Measurements from ENCODE around the gene TMEM176B.
"Not testable (repeated sequence)": the region's sequence is repeated elsewhere in the genome, so short reads cannot be mapped to it uniquely, and the experiment has no call there.

Gene TMEM176B

GRCh38 chr7:150824379-150825177, 24.4 kb upstream of the TMEM176B start:
- DNase-seq (ENCODE audit: low read depth) = no peak
- H3K4me3 ChIP-seq (ENCODE audit: low read depth, low read length) = no peak overlapping the region

GRCh38 chr7:150823484-150824126, 23.4 kb upstream of the TMEM176B start:
- no peak for DNase-seq (ENCODE audit: low read depth)
- no peak overlapping the region for H3K4me3 ChIP-seq (ENCODE audit: low read depth, low read length)

GRCh38 chr7:150823043-150823442, 22.9 kb upstream of the TMEM176B start:
- DNase-seq (ENCODE audit: low read depth) = no peak
- no peak overlapping the region for H3K4me3 ChIP-seq (ENCODE audit: low read depth, low read length)

- no peak for DNase-seq (ENCODE audit: low read depth)
Measured at GRCh38 chr7:150820578-150821198, 20.5 kb upstream of the TMEM176B start.

GRCh38 chr7:150820148-150820547, 20.0 kb upstream of the TMEM176B start:
- no peak for DNase-seq (ENCODE audit: low read depth)
- no peak overlapping the region for H3K4me3 ChIP-seq (ENCODE audit: low read depth, low read length)

More at GRCh38 chr7:150820578-150821198, 20.5 kb upstream of the TMEM176B start:
- H3K4me3 ChIP-seq (ENCODE audit: low read depth, low read length) = no peak overlapping the region

- no peak overlapping the region for H3K4me3 ChIP-seq (ENCODE audit: low read depth, low read length)
- DNase-seq (ENCODE audit: low read depth) = no peak
Measured at GRCh38 chr7:150818971-150819370, 18.8 kb upstream of the TMEM176B start.

GRCh38 chr7:150814328-150815001, 14.3 kb upstream of the TMEM176B start:
- no peak for DNase-seq (ENCODE audit: low read depth)
- no peak overlapping the region for H3K4me3 ChIP-seq (ENCODE audit: low read depth, low read length)

GRCh38 chr7:150807616-150808438, 7.7 kb upstream of the TMEM176B start:
- not testable (repeated sequence) for DNase-seq (ENCODE audit: low read depth); H3K4me3 ChIP-seq (ENCODE audit: low read depth, low read length)

- DNase-seq (ENCODE audit: low read depth) = no peak
- H3K4me3 ChIP-seq (ENCODE audit: low read depth, low read length) = no peak overlapping the region
Measured at GRCh38 chr7:150806863-150807262, 6.7 kb upstream of the TMEM176B start.

- no peak for DNase-seq (ENCODE audit: low read depth)
- H3K4me3 ChIP-seq (ENCODE audit: low read depth, low read length) = no peak overlapping the region
Measured at GRCh38 chr7:150806454-150806853, 6.3 kb upstream of the TMEM176B start.

GRCh38 chr7:150805864-150806263, 5.7 kb upstream of the TMEM176B start:
- no peak overlapping the region for H3K4me3 ChIP-seq (ENCODE audit: low read depth, low read length)
- DNase-seq (ENCODE audit: low read depth) = no peak

GRCh38 chr7:150804802-150805201, 4.6 kb upstream of the TMEM176B start:
- no peak overlapping the region for H3K4me3 ChIP-seq (ENCODE audit: low read depth, low read length)
- DNase-seq (ENCODE audit: low read depth) = no peak

GRCh38 chr7:150803161-150803860, 3.1 kb upstream of the TMEM176B start:
- no peak overlapping the region for H3K4me3 ChIP-seq (ENCODE audit: low read depth, low read length)
- DNase-seq (ENCODE audit: low read depth) = no peak

- H3K4me3 ChIP-seq (ENCODE audit: low read depth, low read length) = no peak overlapping the region
- no peak for DNase-seq (ENCODE audit: low read depth)
Measured at GRCh38 chr7:150801946-150802771, 2.0 kb upstream of the TMEM176B start.

GRCh38 chr7:150801242-150801945, 1.2 kb upstream of the TMEM176B start:
- DNase-seq (ENCODE audit: low read depth) = no peak
- H3K4me3 ChIP-seq (ENCODE audit: low read depth, low read length) = peak overlapping the region; percentile 47

- peak within 1 kb of the TSS; percentile 47 for H3K4me3 ChIP-seq (ENCODE audit: low read depth, low read length)
- no peak for DNase-seq (ENCODE audit: low read depth)
Measured at GRCh38 chr7:150800581-150801241, 547 bp upstream of the TMEM176B start, which contains the start of gene TMEM176A. TMEM176A (plus strand) TSS chr7:150800769; CDS start chr7:150801551, 782 bp downstream.

GRCh38 chr7:150799156-150799555, 1.0 kb downstream of the TMEM176B start:
- DNase-seq (ENCODE audit: low read depth) = no peak
- no peak overlapping the region for H3K4me3 ChIP-seq (ENCODE audit: low read depth, low read length)

Data from skeletal muscle cell (primary cell).